DLD1 (cell line): ENCODE data around the gene ZNF385B.
"Not testable (repeated sequence)": the region's sequence is repeated elsewhere in the genome, so short reads cannot be mapped to it uniquely, and the experiment has no call there.

Source experiments
- in situ Hi-C: cut with HindIII; loops from 2 replicates; pipeline ENCODE4 v1.10.0; 2017; ENCODE audit warnings: low sequenced_read_pairs

The ZNF385B gene

DNA sequence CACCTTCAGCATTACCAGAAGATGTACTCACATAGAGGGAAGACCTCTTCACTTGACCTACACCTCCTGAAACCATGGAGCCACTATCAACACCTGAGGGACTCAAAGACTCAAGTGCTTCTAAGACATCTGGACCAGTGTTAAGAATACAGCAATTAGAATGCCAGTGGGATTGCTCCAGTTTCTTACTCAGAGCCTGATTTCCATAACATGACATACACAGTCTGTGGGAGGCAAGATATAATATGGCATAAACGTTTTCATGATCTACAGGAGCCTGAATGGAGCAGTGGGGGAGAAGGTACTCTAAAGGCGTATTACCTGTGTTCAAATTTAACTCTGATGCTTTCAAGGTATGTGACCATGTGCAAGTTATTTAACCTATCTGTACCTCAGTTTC lies 57.2 kb downstream of the ZNF385B start:
- in situ Hi-C loops = no loop called here

DNA sequence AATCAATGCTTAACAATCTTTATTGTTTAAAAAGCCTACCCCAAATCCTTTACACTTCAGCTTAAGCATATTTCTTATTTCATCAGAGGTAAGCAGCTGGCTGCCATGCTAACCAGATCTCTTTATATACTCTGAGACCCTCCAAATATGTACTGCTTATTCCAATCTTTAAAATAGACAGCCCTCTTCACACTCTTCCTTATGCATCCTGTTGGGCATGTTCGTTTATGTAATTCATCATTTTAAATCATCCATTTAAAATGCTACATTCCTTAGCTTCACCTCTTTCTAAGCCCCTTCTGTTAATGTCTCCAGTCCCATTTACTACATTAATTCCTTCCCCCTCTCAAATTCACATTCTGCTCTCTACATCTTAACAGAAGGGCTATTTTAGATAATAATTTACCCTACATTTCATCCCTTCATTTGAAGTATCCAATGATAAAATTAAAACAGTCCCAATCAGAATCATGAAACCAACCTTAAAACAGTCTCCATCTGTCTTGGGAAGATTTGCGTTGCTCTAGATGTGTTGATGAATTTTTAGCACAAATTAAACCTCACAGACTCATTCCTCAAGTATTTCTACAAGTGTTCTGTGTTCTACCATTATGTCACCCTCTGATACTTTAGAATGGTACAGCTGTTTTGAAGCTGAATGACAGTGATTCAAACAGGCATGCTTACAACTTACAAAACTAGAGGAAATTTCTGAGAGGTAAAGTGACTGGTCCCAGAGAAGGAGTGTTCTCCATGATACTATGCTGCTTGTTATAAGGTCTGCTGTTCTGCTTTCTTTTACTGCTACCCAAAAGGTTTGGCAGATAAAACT lies 59.1 kb downstream of the ZNF385B start:
- in situ Hi-C loops = no loop called here

DNA sequence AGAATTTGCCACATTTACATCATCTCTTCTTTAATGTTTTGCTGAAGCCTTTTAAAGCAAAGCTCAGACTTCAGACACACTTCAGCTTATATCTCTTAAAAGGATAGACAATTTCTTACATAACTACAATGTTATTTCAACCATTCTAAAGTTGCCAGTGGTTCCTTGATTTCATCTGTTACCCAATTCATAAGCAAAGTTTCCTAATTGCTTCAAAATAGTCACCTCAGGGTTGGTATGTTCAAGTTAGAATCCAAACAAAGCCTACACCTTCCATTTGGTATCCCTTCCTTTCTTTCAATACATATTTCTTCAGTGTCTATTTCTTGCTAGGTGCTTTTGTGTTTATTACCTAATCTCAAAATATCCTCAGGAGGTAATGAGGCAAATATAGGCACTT lies 60.6 kb downstream of the ZNF385B start:
- in situ Hi-C loops = no loop called here

- in situ Hi-C loops = no loop called here
Observed at GRCh38 chr2:179796213-179797007, 65.0 kb downstream of the ZNF385B start.

GRCh38 chr2:179793902-179794301 lies 67.5 kb downstream of the ZNF385B start:
- in situ Hi-C loops = no loop called here

GRCh38 chr2:179793238-179793637 lies 68.2 kb downstream of the ZNF385B start:
- in situ Hi-C loops = no loop called here

DNA sequence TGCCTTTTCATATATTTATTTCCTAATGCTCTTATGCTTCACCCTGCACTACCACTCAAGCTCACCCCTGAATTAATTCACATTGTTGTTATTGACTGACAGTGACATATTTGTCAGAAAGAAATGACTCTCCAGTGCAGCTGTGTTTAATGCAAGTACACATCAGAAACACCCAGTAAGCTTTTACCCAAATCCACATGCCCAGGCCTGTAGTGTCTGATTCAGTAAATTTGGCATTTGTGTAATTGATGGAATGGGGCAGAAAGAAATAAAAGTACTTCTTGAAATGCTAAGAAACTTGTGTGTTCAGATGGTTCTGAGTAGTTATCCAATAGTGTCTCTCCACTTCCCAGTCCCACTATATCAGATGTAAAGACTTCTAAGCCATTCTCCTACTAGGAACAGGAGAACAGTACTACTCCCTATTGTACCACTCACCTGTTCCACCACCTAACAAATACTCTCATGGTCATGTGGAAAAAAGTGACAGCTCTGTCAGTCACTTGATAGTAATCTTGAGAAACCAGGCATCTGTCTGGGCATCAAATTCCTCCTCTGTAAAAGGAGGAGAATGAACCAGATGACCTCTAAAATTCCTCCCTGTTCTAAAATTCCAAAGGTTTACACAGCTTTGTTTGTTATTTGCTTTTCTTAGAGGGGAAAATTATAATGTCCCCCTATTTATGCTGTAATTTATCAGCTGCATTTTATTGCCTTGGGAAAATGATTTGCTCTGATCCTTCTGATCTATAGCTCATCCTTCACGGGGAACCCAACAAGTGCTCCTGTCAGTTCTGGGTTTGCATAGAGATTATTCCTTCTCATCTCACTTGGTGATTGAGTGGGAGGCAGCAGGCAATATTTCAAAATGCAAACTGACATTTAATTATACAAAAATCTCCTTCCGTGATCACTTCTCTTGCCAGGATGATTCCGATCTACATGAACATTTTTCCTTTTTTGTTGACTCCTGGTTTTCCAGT lies 70.9 kb downstream of the ZNF385B start:
- in situ Hi-C loops = no loop called here

- in situ Hi-C loops = no loop called here
Observed at GRCh38 chr2:179788104-179788503, 73.3 kb downstream of the ZNF385B start.

GRCh38 chr2:179787601-179788000 lies 73.8 kb downstream of the ZNF385B start:
- in situ Hi-C loops = no loop called here

DNA sequence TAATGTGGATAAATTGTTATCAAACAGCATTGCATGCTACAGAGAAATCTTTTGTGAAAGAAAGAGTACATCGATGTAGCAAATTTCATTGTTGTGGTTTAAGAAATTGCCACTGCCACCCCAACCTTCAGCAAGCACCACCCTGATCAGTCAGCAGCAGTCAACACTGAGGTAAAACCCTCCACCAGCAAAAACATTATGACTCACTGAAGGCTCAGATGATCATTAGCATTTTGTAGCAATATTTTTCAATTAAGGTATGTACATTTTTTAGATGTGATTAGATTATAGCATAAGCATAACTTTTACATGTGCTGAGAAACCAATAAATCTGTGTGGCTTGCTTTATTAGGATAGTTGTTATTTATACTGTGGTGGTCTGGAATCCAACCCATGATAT lies 75.5 kb downstream of the ZNF385B start:
- in situ Hi-C loops = no loop called here

DNA sequence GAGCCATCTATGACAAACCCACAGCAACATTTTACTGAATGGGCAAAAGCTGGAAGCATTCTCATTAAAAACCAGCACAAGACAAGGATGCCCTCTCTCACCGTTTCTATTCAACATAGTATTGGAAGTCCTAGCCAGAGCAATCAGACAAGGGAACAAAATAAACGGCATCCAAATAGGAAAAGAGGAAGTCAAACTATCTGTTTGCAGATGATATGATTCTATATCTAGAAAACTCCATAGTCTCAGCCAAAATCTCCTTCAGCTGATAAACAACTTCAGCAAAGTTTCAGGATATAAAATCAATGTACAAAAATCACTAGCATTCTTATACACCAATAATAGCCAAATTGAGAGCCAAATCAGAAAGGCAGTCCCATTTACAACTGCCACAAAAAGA lies 79.1 kb downstream of the ZNF385B start:
- in situ Hi-C loops = not testable (repeated sequence)

DNA sequence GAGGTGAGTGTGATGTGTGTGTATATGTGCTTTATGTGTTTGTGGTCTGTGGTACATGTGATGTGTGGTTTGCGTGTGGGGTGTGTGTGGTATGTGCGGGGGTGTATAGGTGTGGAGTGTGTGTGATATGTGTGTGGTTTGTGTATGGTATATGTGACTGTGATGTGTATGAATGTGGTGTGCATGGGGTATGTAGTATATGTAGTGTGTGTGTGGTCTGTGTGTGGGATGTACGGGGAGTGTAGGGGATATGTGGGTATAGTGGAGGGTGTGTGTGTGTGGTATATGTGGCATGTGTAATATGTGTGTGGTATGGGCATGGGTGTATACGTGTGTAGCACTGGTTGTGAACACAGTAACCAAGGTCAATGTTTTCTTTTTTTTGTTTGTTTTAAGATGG lies 87.4 kb downstream of the ZNF385B start:
- in situ Hi-C loops = no loop called here

DNA sequence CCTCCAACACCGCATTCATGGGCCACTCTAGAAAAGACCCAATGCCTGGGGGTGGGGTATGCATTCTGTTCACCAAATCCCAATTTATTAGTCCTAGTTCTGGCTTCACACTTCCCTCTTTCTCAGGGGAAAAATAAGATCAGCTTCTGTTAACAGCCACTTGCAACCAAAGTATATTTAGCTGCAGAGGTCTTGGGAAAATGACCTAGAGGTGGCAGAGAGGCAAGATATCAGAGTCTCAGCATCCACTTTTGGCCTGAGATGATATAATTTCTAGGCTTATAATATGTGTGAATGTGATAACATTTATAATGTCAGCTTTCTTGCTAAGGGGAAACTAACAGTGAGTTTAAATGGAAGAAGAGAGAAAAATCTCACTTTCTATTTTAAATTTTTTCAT lies 89.1 kb downstream of the ZNF385B start:
- in situ Hi-C loops = no loop called here

- in situ Hi-C loops = no loop called here
Observed at GRCh38 chr2:179771791-179772190, 89.6 kb downstream of the ZNF385B start.

GRCh38 chr2:179770029-179770428 lies 91.4 kb downstream of the ZNF385B start:
- in situ Hi-C loops = no loop called here

DNA sequence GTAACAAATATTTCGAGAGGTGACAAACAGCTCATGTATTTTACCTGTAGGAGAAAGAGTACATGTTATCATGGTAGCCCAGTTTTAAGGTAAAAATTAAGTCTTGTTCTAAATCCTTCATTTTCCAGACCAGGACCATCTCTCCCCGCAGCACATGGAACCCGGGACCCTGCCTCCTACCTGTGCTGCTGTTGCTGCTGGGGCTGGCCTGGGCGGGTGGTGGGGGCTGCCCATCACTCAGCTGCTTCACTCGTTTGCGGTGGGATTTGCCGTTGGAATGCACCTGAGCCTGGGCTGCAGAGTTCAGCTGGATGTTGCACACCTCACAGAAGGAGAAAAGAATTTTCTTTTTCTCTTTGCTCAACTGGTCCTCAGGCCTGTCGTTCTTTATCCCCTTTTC lies 92.1 kb downstream of the ZNF385B start:
- in situ Hi-C loops = no loop called here

- in situ Hi-C loops = no loop called here
Observed at GRCh38 chr2:179768765-179769164, 92.6 kb downstream of the ZNF385B start.

DNA sequence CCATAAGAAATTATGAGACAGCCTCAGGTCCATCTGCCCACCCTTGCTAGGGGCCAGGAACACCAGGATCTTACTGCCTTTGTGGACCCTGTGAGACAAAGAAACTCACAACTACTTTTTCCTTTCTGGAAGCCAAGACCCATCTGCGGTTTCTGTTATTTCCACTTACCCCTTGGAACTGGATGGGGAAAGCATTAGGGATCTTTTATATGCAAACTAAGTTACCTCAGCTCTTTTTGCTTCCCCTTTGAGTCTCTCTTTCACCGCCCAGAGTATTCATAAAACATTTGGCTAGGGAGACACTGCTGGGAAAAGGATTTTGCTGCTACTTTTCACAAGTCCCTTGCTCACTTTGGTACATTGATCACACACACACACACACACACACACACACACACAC lies 95.7 kb downstream of the ZNF385B start:
- in situ Hi-C loops = no loop called here

DNA sequence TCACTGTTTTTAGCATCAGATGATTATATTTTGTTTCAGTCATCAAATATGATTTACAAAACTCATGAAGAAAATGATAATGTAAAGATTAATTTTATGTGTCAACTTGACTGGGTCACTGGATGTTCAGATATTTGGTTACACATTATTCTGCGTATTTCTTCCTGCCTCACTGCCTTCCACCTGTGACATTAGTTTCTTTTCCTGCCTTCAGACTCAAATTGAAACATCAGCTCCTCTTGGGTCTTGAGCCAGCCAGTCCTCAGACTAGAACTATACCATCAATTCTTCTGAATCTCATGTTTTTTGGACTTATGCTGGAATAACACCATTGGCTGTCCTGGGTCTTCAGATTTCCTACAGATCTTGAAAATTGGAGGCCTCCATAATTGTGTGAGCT lies 96.7 kb downstream of the ZNF385B start:
- in situ Hi-C loops = no loop called here

- in situ Hi-C loops = no loop called here
Observed at GRCh38 chr2:179758636-179759035, 102.8 kb downstream of the ZNF385B start.
